Glomerular visceral epithelial cell (primary cell): ENCODE measurements around the gene FAM118B.
"Not testable (repeated sequence)": the region's sequence is repeated elsewhere in the genome, so short reads cannot be mapped to it uniquely, and the experiment has no call there.

Experiments
- DNase-seq: peaks from one replicate; pipeline ENCODE4 v3.0.0-alpha.2; 2016; ENCODE audit errors: extremely low spot score

Gene FAM118B

DNA sequence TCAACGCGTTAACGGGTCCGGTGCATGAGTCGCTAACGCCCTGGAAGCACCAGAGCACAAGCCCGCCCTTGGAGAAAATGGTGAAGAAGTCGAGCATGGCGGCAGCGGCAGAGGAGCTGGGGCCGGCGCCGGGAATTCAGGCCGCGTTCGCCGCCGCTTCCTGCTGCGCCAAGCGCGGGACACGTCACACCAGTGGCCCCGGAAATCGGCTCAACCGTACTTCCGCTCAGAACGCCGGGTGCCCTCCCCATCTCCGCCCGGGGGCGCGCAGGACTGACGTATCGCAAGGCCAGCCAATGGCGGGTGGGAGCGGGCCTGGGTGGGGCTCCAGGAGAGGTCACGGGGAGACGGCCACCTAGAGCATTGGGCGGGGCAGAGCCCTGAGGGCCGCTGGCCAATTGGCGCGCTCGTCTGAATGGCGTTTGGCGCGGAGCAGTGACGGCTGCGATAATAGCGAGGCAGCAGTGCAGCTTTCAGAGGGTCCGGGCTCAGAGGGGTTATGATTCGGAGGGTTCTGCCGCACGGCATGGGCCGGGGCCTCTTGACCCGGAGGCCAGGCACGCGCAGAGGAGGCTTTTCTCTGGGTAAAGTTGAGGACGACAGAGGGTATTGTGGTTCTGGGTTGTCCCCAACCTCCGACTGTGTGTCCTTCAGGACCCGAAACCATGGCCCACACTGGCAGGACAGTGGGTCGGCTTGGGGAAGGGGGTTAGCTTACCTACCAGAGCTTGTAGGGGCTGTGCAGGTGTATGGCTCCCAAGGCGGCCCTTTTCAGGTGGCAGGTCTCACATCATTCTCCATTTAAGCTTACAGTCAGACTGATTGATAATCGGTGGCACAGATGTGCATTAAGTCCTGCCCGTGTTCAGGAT is 57.4 kb downstream of the FAM118B start, which contains the start of the genes FOXRED1 and SRPRA:
Gene FOXRED1 (plus strand): TSS at position 447 of the 872 bp plus-strand sequence. CDS start 53 bp downstream, at position 500.
Gene SRPRA (minus strand): TSS at position 188 of the 872 bp plus-strand sequence. CDS start 91 bp downstream, at position 97.
- peak; percentile 99 for DNase-seq

GRCh38 chr11:126277322-126277721 is 65.7 kb downstream of the FAM118B start:
- DNase-seq = no peak

- DNase-seq = no peak
These were observed 66.2 kb downstream of the FAM118B start for GRCh38 chr11:126277780-126278179.

GRCh38 chr11:126279191-126279590 is 67.6 kb downstream of the FAM118B start:
- DNase-seq = no peak

DNA sequence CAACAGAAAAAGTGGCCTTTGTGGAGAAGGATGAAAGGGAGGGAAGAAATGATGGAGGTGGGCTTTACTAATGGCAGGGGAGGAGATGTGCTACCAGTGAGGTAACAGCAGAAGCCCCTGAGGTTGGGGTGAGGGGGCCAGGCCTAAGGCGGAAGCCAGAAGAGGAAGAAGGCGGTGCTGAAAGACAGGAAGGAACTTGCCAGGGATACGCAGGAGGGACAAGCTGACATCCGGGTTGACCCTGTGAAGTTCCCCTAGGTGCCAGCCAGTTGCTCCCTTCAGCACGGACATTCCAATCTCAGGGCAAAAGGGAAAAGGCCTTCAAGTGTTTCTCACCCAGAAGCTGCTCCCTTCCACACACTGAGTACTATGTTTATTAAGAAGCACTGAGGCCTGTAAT is 69.0 kb downstream of the FAM118B start:
- no peak for DNase-seq

DNA sequence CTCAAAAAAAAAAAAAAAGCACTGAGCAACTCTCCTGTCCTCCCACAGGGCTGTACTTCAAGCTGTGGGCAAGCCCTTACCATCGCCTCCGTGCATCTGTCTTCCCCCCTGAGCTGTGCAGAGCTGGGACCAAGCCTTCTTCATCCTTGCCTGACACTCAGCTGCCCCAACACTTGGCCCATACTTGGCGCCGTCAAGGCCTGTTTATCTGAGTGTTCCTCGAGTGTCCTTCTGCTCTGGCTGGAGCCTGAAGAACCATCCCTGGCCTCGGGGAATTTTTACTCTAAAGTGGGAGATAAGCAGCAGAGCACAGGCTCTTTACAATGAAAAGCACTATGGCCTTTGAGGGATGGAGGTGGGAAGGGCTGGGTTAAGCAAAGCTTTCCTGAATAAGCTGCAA is 69.7 kb downstream of the FAM118B start:
- DNase-seq = no peak

- no peak for DNase-seq
These were observed 70.1 kb downstream of the FAM118B start for GRCh38 chr11:126281666-126282175.

- peak; percentile 25 for DNase-seq
These were observed 70.8 kb downstream of the FAM118B start for GRCh38 chr11:126282361-126282735.

- peak; percentile 56 for DNase-seq
These were observed 71.4 kb downstream of the FAM118B start, which contains the start of gene TIRAP for GRCh38 chr11:126282736-126283591. Gene TIRAP (plus strand): TSS chr11:126283093. CDS start chr11:126290895, 7,802 bp downstream.

DNA sequence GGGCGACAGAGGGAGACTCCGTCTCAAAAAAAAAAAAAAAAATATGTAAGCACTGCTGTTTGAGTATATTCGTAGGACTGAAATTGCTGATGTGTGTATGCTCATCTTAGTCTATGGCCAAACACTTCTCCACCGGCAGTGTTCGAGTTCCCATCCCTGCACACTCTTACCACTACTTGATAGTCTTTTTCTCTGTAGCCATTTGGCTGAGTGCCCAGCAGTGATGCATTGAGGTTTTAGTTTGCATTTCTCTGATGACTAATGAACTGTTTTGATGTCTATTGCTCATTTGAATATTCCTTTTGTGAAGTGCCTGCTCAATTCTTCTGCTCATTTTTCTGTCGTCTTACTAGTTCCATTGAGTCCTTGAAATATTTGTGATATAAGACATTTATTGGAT is 73.2 kb downstream of the FAM118B start:
- peak; percentile 90 for DNase-seq

DNA sequence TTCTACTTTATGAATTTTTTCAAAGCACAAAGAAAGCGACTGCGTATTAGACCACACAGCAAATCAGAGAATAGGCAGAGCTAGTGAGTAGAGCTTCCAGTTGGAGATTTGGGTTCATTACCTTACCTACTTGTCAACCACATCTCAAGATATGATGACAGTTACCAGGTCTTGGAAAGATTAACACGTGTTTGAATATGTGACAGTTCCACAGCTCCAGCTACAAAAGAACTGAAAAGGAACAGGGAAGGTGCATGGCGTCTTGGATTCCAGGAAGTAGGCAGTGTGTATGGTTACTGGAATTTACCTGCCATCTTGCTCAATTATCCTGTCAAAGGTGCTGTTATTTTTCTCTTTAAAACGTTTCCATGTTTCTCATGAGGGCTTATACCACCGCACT is 76.7 kb downstream of the FAM118B start:
- DNase-seq = no peak

DNA sequence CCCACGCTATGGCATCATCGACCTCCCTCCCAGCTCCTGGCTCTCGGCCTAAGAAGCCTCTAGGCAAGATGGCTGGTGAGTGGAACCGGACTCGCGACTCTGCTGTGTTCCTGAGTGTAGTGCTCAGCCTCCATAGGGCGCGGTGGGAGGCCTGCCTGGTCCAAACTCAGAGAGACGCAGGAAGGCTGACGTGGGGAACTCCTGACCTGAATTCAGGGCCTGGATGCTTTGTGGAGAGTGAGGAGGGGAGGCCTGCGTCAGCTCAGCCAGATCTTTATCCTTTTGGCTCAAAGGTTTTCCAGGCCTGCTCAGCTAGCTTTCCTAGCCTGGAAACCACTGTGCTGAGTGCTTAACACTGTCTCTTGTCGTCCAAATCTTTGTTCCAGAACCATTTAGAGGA is 79.3 kb downstream of the FAM118B start:
- no peak for DNase-seq

DNA sequence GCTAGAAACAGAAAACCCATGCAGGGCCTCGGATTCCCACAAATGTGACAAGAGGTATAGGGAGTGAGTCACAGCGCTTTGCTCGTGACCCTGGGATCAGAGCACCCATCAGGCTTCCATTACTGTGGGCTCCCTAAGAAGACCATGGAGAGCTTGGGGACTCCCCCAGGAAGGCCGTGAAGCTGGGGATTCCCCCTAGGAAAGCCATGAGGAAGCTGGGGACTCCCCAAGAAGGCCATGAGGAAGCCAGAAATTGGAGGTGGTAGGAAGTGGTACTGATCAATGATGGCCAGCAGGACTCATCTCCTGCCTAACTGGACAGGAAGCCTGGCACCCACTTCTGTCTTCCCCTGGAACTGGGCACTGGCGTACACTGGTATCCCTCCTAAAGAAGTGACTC is 82.1 kb downstream of the FAM118B start:
- no peak for DNase-seq

DNA sequence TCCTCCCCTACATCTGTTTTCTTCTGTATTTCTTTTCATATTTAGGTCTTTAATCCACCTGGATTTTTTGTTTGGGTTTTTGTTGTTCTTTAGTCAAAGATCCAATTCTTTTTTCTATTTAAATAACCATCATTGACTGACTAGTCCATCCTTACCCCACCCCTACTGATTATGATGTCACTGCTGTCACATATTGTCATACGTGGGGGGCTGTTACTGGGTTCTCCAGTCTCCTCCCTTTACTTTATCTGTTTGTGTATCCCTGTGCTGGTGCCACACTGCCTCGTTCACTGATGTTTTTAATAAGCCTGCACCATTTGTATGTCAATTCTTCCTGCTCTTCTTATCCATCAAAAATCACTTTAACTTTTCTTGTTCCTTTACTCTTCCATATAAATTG is 85.4 kb downstream of the FAM118B start:
- no peak for DNase-seq

GRCh38 chr11:126303623-126304456 is 92.3 kb downstream of the FAM118B start, which contains the start of gene DCPS:
Gene DCPS (plus strand): TSS chr11:126304060. CDS start chr11:126304081, 21 bp downstream.
- DNase-seq = peak; percentile 89

- no peak for DNase-seq
These were observed 93.0 kb downstream of the FAM118B start for GRCh38 chr11:126304457-126305075.

DNA sequence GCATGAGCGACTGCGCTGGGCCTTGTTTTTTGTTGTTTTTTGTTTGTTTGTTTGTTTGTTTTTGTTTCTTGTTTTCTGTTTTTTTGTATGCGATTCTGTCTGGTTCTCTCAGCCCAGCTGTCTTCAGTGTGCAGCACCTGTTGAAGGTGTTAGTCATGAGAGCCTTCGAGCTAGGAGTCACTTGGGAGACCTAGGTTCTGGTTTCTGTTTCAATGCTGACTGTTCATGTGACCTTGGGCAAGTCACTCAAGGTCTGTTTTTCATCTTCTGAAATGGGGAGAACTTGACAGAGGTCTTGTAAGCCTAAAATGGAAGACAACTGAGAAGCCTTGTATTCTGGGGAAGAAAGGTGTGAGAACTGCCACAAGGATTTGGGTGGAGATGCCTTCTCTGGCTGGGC is 94.1 kb downstream of the FAM118B start:
- no peak for DNase-seq

GRCh38 chr11:126307706-126308105 is 96.1 kb downstream of the FAM118B start:
- peak; percentile 24 for DNase-seq

DNA sequence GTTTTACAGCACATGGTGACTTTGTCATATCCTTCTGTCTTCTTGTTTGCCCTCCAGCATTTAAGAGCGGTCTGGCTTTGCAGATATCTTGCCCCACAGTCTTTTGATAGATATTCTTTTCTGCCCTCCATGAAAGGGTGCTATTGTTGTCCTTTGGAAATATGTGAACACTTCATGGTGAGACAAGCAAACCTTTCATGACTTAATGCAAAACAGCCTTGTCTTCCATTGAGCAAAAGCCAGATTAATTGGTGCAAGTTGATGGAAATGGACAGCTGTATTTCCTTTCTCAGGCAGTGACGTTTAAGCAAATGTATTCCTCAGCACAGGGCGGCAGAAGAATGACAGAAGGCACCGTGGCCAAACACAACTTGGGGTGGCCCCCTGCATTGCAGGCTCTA is 96.7 kb downstream of the FAM118B start:
- no peak for DNase-seq

DNA sequence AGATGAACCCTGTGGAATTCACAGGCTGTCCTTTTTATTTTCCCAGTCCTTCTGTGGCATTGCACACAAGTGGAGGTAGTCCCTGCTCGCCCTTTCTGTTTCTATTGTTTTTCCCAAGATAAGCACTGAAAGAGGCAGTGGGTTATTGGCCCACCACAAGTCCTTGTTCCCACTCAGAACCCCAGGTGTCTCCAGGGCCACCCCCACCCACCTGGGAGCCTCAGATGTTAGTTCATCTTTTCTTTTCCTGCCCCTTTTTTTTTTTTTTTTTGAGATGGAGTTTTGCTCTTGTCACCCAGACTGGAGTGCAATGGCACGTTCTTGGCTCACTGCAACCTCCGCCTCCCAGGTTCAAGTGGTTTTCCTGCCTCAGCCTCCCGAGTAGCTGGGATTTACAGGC is 97.2 kb downstream of the FAM118B start:
- not testable (repeated sequence) for DNase-seq
